ENCODE results near the gene YWHAG.
A peak's percentile ranks its signal among the peaks of the same experiment; 100 is the strongest.
"Not testable (repeated sequence)": the region's sequence is repeated elsewhere in the genome, so short reads cannot be mapped to it uniquely, and the experiment has no call there.

Gene YWHAG

GRCh38 chr7:76358481-76359110 is at the start of gene YWHAG:
YWHAG (minus strand) TSS chr7:76358991; CDS start chr7:76358808, 183 bp downstream.
- TF ChIP-seq ZNF274 (IDR thresholded peaks at IDR 0.05; ENCODE audit: low read depth, low read length) = no peak

GRCh38 chr7:76408121-76408560 is 49.4 kb upstream of the YWHAG start:
- no peak for TF ChIP-seq ZNF274 (IDR thresholded peaks at IDR 0.05; ENCODE audit: low read depth, low read length)
- H3K4me3 ChIP-seq (ENCODE audit: low read length) = no peak overlapping the region

More at GRCh38 chr7:76358481-76359110, at the start of gene YWHAG:
- peak within 1 kb of the TSS; percentile 94 for H3K4me3 ChIP-seq (ENCODE audit: low read length)

DNA sequence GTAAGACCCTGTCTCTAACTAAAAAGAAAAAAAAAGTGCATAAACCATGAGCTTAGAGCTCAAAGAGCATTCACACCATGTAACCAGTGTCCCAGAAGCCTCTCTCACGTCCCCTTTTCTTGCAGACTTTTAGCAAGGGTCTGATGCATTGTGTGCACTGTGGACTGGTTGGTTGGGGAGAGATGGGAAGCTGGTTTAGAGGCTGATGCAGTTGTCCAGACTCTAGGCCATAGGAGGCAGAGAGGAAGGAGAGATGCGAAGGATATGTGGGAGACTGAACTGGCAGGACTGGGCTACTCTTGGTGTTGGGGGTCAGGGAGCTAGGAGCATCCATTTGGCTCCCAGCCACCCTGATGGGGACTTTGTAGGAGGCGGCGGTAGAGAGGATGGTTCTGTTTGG is 48.9 kb upstream of the YWHAG start:
- H3K4me3 ChIP-seq (ENCODE audit: low read length) = no peak overlapping the region
- TF ChIP-seq ZNF274 (IDR thresholded peaks at IDR 0.05; ENCODE audit: low read depth, low read length) = no peak

DNA sequence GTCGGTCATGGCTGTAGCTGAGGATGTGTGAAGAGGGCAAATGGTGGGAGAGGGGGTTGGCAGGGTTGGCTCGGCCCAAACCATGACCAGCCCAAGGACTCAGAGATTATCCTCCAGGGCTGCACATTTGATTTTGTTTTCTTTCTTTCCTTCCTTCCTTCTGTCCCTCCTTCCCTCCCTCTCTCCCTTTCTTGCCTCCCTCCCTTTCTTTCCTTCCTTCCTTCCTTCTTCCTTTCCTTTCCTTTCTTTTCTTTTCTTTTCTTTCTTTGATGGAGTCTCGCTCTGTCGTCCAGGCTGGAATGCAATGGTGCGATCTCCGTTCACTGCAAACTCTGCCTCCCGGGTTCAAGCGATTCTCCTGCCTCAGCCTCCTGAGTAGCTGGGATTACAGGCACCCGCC is 46.9 kb upstream of the YWHAG start:
- H3K4me3 ChIP-seq (ENCODE audit: low read length) = no peak overlapping the region
- TF ChIP-seq ZNF274 (IDR thresholded peaks at IDR 0.05; ENCODE audit: low read depth, low read length) = no peak

GRCh38 chr7:76403780-76404494 is 45.1 kb upstream of the YWHAG start:
- TF ChIP-seq ZNF274 (IDR thresholded peaks at IDR 0.05; ENCODE audit: low read depth, low read length) = no peak
- H3K4me3 ChIP-seq (ENCODE audit: low read length) = no peak overlapping the region

DNA sequence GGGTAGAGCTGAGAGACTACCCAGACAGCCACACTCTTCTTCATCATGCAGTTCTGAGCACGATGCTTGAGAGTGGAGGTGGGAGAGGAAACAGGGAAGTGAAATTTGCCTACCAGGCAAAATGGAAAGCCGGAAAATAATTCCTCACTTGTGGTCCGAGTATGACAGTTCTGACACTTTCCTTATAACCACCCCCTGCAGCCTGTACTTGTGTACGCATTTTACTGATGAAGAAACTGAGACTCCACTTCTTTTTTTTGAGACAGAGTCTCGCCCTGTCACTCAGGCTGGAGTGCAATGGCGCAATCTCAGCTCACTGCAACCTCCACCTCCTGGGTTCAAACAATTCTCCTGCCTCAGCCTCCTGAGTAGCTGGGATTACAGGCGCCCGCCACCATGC is 44.3 kb upstream of the YWHAG start:
- H3K4me3 ChIP-seq (ENCODE audit: low read length) = not testable (repeated sequence)

DNA sequence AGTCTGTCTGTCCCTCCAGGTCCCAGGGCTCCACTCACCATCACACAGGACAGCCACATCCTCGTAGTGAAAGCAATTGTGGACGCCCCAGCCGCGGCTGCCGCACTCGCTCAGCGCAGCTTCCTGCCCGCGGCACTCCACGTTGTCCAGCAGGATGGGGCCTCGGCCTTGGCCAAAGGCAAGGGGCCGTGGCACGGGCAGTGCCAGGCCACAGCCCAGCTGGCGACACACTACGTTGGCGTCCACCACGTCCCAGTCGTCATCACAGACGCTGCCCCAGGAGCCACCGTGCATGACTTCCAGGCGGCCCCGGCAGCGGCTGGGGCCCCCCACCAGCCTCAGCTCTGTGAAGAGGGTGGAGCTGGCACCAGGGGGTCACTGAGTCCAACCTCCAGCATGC is 41.5 kb upstream of the YWHAG start:
- no peak for TF ChIP-seq ZNF274 (IDR thresholded peaks at IDR 0.05; ENCODE audit: low read depth, low read length)
- H3K4me3 ChIP-seq (ENCODE audit: low read length) = no peak overlapping the region

- no peak for TF ChIP-seq ZNF274 (IDR thresholded peaks at IDR 0.05; ENCODE audit: low read depth, low read length)
- peak overlapping the region; percentile 51; the same call in 1 of the 2 replicates for H3K4me3 ChIP-seq (ENCODE audit: low read length)
Observed at GRCh38 chr7:76397409-76398183, 38.8 kb upstream of the YWHAG start.

DNA sequence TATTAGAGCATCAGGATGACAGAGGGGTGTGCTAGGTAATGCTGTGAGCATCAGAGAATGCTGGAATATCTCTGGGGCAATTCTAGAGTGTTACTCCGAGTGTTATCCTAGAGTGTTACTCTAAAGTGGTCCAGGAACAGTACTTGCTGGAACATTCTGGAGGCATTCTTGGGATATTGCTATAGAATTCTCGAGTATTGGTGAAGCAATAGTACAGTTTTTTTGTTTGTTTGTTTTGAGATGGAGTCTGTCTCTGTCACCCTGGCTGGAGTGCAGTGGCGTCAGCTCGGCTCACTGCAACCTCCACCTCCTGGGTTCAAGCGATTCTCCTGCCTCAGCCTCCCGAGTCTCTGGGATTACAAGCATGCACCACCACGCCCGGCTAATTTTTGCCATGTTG is 38.1 kb upstream of the YWHAG start:
- H3K4me3 ChIP-seq (ENCODE audit: low read length) = no peak overlapping the region; the same call in 1 of the 2 replicates
- TF ChIP-seq ZNF274 (IDR thresholded peaks at IDR 0.05; ENCODE audit: low read depth, low read length) = no peak

GRCh38 chr7:76395965-76396726 is 37.4 kb upstream of the YWHAG start:
- TF ChIP-seq ZNF274 (IDR thresholded peaks at IDR 0.05; ENCODE audit: low read depth, low read length) = no peak
- no peak overlapping the region for H3K4me3 ChIP-seq (ENCODE audit: low read length)

- not testable (repeated sequence) for H3K4me3 ChIP-seq (ENCODE audit: low read length)
Observed at GRCh38 chr7:76395605-76395964, 36.8 kb upstream of the YWHAG start.

DNA sequence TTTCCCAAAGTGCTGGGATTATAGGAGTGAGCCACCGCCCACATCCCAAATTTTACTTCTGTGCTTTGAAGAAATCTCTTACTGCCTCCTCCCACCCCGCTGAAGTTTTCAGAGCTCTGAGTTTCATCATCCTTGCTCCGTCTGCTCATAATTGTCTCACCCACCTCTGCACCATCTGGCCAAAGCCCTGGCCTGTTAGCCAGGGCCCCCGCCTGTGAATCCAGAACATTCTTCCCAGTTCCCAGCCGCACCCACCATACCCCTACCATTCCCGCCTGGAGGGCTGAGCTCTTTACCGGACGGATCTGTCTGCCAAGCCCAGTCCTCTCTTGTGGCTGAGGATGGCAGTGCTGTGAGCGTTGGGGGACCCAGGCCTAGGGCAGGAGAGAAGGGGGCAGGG is 36.2 kb upstream of the YWHAG start:
- H3K4me3 ChIP-seq (ENCODE audit: low read length) = no peak overlapping the region
- TF ChIP-seq ZNF274 (IDR thresholded peaks at IDR 0.05; ENCODE audit: low read depth, low read length) = no peak

DNA sequence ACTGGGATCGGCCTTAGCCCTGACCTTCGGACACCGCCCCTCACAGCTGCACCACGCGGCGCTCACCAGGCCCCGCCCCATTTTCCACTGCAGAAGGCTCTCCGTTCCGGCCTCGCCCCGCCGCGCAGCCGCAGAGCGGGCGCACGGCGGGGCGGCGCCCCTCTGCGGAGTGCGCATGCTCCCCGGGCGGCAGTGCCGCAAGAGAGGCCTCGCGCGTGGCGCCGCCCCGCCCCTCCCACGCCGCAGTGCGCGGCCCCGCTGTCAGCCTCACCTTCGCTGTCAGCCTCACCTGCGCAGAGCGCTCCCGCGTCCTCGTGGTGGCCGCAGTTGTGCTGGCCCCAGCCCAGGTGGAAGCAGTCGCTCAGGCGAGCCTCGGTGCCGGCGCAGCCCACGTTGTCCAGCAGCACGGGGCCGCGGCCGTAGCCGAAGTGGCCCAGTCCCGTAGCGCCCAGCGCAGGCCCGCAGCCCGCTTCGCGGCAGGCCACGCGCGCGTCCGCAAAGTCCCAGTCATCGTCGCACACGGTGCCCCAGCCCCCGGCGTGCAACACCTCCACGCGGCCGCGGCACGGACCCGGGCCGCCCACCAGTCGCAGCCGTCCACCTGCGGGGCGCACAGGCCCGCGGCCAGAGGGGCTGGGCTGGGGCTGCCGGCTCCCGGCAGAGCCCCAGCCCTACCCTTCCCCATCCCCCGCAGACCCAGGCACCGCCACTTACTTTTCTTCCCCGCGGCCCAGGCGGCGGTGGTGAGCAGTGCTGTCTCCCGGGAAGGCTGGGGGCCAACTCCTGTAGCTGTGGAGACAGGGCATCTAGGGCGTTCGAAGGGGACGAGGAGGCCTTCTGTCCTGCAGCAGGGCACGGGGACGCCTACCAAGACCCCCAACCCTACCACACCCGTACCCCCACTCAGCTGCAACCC is 34.6 kb upstream of the YWHAG start:
- peak overlapping the region; percentile 53; the same call in 1 of the 2 replicates for H3K4me3 ChIP-seq (ENCODE audit: low read length)
- no peak for TF ChIP-seq ZNF274 (IDR thresholded peaks at IDR 0.05; ENCODE audit: low read depth, low read length)

All from GM08714 (cell line).